IPS DF 19.7 (cell line): ENCODE measurements around the gene ABCC6.

Source experiments
- DNase-seq: peaks from one replicate; pipeline ENCODE4 v3.0.0-alpha.2; 2013; ENCODE audit warnings: low read depth, low spot score

Gene ABCC6

DNA sequence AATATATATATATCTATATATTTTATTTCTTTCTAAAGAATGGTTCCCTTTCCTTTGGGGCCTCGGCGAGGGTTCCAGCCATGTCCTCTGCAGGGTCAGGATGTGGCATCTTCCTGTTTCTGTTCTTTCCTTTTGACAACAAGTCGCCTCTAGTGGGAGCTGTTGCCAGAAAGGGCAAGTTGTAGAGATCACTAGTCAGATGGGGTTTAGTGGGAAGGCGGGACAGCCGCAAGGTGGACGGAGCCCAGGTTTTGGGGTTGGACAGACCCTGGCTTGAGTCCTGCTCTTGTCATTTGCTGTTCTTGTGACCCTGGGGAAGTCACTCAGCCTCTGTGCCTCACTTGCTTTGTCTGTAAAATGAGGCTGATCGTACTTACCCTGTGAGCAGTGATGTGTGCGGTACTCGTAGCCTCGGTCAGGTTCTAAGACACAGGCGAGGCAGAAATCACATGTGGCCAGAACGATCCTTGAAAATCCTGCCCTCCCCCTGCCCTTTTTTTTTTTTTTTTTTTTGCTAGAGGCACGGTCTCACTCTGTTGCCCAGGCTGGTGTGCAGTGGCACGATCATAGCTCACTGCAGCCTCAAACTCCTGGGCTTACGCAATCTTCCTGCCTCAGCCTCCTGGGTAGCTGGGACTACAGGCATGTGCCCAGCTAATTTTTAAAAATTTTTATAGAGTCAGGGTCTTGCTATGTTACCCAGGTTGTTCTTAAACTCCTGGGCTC lies 80.1 kb downstream of the ABCC6 start:
- peak; percentile 50 for DNase-seq

DNA sequence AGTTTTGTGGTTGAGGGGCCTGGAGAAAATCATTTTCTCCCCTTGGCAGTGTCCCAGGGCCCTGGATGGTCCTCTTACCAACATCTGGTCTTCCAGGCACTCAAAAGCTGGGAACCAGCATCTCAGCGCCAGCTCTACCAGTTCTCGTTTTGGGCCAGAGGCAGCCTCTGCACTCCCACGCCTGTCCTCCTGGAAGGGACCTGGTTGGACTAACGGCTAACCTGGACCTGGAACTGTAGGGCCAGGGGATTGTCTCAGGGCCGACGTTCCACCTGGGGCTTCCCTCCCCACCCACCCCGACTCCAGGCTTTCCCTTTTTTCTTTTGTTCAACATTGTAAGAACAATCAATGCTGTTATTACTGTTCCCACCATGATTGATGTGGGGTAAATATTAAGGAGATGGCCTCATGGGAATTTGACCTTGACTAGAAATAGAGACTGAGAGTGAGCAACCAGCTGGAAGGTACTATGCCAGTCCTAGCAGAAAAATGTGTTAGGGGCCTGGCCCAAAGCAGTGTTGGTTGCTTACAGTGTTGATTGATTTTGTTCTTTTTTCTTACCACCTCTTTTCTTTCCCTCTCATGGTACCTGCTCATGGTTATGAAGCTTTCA lies 81.4 kb downstream of the ABCC6 start:
- DNase-seq = no peak

DNA sequence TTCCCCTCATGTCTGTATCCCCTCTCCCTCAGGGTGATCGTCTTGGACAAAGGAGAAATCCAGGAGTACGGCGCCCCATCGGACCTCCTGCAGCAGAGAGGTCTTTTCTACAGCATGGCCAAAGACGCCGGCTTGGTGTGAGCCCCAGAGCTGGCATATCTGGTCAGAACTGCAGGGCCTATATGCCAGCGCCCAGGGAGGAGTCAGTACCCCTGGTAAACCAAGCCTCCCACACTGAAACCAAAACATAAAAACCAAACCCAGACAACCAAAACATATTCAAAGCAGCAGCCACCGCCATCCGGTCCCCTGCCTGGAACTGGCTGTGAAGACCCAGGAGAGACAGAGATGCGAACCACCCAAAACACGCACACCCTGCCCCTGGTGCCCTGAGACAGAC lies 82.2 kb downstream of the ABCC6 start:
- no peak for DNase-seq

DNA sequence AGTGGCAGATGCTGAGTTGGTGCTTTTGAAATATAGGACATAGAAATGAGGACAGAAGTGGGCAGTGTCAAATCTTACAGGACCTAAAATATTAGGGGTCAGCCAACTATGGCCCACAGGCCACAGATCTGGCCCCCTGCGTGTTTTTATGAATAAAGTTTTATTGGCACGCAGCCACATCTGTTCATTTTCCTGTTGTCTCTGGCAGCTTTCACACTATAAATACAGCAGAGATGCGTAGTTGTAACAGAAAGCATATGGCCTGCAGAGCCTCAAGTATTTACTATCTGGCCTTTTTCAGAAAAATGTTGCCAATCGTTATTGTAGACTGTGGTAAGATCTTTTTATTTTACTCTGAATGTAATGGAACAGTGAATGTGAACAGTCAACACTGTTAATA lies 82.8 kb downstream of the ABCC6 start:
- DNase-seq = no peak

DNA sequence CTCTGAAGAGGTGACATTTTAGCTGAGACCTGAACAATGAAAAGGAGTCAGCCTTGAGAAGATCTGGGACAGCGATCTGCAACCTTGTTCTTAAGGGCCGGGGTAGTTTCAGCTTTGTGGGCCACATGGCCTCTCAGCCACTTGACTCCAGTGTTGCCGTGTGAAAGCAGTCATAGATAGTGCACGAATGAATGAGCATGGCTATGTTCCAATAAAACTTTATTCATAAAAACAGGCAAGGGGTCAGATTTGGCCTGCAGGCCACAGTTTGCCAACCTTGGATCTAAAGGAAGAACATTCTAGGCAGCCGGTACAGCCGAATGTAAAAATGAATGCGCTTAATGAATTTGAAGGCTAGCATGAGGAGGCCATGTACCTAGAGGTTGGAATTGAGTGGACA lies 83.5 kb downstream of the ABCC6 start:
- no peak for DNase-seq

DNA sequence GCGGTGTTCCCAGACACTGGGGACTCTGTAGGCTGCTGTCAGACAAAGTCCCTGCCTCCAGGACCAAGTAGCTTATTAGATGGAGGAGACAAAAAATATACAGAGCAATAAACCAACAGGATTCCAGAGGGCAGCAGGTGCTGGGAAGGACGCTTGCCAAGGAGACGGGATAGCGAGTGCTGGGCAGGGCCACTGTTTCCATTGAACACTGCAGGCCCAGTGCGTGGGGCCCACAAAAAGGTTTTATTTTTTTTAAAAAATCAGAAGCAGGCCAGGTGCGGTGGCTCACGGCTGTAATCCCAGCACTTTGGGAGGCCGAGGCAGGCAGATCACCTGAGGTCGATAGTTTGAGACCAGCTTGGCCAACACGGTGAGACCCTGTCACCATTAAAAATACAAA lies 84.2 kb downstream of the ABCC6 start:
- no peak for DNase-seq

DNA sequence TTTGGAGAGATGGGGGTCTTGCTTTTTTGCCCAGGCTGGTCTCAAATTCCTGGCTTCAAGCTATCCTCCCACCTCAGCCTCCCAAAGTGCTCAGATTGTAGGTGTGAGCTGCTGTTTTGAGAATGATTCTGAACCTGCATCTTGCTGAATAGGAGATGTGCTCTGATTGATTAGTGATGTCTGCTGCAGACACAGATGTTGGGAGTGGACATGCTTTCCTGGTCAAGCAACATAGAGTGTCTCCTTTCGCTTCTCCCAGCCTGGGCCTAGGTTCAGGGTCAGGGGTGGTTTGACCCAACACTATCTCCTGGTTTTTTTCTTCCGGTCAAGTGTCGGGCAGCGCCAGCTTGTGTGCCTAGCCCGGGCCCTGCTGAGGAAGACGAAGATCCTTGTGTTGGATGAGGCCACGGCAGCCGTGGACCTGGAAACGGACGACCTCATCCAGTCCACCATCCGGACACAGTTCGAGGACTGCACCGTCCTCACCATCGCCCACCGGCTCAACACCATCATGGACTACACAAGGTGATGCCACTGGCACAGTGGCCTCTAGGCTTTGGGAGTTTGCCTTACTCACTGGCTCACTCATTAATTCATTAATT lies 85.2 kb downstream of the ABCC6 start:
- DNase-seq = no peak

DNA sequence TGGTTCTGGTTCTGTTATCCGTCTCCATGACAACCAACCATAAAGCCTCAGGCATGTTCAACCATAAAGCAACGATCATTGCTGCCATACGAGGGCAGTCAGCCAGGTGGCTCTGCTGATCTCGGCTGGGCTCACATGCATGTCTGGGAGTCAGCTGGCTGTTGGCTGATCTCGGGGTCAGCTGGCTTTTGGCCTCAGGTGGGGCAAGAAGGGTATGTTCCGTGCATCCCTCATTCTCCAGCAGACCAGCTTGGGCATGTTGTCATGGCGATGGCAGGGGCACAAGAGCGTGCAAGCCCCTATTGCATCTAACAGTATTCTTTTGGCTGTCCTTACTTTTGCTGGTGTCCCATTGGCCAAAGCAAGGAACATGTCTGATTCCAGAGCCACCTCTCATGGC lies 86.2 kb downstream of the ABCC6 start:
- DNase-seq = no peak

DNA sequence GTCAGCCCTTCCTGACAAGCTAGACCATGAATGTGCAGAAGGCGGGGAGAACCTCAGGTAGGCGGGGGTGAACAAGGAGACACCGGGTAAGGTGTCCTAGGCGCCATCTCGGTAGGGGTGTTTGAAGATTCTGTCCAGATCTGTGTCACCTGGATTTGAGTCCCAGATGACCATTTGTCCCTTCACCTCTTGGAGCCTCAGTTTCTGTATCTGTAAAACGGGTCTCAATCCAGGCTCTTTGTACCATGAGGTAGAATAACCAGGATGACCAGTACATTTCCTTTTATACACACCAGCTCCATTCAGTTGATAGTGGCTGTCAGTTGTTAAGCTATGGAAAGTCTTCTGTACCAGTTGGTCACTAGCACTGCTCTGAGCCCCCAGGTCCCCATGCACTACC lies 86.7 kb downstream of the ABCC6 start:
- no peak for DNase-seq

DNA sequence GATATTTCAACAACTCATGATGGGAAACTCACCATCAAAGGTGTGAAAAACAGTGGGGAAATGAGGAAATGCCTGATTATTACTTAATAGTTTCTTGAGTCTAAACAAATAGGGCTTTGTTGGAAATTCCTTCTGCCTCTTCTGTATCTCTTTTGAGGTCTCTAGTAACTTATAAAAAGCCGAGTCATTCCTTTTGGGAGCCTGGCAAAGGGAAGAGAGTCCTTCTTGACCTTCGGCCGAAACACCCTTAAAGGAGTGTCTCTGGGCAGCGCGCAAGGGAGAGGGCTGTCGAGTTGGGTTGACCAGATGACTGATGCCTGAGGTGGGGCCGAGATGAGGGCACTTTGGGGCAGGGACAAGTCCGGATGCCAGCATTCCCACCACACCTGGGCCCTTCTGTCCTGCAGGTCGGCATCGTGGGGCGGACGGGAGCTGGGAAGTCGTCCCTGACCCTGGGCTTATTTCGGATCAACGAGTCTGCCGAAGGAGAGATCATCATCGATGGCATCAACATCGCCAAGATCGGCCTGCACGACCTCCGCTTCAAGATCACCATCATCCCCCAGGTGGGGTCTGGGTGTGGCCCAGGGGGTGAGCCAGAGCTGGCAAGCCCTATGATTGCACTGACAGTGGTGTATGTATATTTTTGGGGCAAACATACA lies 89.2 kb downstream of the ABCC6 start:
- DNase-seq = no peak

DNA sequence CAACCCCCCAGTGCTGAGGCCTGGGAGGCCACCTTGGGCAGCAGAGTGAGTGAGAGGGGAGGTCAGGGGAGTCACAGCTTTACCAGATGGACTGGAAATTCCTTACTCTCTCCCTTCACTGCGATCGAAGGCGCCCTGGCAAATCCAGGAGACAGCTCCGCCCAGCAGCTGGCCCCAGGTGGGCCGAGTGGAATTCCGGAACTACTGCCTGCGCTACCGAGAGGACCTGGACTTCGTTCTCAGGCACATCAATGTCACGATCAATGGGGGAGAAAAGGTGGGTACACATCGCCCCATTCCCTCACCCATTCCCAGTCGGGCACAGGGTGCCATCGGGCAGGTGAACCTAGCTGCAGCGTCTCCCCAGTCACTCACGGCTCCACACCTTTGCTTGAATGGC lies 91.6 kb downstream of the ABCC6 start:
- DNase-seq = no peak

DNA sequence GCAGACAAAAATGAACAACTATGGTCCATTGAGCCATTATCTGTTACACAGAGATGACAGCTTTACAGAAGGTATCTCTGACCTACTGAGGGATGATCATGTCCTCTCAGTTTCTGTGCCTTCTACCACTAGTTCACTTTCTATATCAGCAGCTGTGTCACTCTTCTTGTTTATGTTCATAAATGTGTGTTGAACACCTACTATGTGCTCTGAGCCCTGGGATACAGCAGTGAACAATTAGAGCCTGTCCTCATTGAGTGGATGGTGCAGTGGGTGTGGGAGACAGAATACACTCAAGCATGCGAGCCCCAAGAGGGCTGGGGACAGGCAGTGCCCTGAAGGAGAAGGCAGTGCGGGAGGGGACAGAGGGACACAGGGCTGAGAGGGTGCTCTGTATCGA lies 92.1 kb downstream of the ABCC6 start:
- no peak for DNase-seq

DNA sequence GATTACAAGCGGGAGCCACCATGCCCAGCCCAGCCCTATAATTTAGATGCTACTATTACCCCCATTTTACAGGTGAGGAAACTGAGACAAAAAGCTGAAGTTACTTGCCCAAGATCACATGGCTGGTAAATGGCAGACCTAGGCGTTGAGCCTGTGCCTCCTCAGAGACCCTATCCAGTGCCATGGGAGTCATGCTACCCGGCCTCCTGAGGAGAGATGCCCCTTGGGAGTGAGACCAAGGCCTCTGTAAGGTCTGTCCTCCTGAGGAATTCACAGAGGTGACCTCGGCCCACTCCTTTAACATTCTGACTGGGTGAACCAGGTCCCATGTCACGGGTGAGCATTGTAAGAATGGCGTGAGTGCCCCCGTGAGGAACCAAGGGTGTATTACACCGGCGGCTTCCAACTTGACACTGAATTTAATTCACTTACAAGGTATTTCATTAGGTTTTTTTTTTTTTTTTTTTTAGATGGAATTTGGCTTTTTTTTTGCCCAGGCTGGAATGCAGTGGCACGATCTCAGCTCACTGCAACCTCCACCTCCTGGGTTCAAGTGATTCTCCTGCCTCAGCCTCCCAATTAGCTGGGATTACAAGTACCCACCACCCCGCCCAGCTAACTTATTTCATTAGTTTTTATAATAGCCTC lies 95.7 kb downstream of the ABCC6 start:
- peak; percentile 45 for DNase-seq

DNA sequence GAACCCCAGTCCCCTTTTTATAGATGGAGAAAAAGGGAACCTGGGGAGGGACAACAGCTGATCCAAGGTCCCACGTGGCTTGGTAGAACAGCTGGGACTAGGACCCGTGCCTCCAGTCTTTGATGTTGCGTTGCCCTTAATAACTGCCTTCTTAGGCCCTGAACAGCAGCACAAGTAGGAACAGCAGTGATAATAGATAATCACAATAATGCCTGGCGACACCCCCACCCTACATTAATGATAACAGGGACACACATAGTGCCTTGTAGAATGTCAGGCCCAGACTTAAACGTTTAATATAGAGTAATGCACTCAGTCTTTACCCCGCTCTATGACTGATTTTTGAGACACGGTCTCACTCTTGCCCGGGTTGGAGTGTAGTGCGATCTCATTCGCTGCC lies 96.4 kb downstream of the ABCC6 start:
- no peak for DNase-seq

DNA sequence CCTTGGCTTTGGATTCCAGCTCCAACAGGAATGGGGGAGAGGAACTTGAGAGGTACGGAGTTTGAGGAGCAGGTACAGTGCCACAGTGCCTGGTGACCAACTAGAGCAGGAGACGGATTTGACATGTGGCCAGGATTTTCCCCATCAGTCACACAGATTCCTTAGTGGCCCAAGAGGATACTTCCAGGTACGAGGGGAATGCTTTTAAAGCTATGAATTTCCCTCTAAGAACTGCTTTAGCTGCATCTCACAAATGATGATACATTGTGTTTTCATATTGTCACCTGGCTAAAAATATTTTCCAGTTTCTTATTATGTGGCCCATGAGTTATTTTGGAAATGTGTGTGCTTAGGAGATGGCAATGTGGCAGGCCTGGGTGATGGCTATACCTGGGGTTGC lies 98.3 kb downstream of the ABCC6 start:
- DNase-seq = no peak

DNA sequence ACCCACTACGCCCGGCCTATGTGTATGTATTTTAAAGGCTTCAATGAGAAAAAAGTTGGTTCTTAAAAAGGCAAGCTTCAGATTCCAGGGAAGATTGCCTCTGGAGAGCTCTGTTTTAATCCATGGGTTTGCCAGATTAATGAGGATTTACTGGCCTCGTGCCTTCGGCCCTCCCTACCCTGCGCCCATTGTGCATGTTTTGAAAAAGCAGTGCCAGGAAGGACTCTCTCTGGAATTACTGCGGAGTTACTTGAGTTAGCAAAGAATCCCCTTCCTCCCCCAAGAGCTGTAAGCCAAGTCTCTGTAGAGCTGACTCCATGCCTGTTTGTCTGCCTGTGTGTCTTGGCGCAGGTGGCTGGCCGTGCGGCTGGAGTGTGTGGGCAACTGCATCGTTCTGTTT lies 98.9 kb downstream of the ABCC6 start:
- DNase-seq = no peak

DNA sequence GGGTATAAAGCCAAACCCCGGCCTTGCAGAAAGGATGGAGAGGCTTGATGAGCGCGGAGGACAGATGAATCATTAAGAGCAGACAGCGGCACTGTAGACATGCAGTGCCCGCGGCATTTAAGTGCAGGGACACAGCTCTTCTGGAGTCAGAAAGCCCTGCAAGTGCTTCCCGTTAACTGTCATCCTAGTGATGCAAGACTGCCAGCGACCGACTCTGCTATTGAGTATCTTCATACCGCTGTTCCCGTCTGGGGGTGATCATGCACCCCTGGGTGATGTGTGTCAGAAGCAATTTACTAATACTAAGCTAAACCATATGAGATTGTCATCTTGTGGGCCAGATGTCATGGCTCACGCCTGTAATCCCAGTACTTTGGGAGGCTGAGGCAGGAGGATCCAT lies 101.0 kb downstream of the ABCC6 start:
- no peak for DNase-seq

DNA sequence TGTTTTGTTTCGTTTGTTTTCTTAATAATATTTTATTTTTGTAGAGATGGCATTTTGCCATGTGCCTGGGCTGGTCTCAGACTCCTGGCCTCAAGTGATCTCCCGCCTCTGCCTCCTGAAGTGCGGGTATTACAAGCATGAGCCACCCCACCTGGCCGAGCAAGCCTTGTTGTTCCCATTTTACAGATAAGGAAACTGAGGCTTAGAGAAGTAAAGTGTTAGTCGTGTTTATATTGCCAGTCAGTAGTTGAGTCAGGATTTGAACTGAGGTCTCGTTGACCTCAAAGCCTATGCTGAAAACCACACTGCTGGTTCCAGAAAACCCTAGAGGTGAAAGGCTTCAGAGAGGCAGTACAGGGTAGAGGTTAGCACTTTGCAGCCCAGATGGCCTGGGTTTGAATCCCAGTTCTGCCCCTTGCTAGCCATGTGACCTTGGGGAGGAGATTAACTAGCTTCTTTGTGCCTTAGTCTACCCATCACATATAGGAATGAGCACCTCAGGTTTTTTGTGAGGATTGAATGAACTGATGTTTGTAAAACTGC lies 102.0 kb downstream of the ABCC6 start:
- DNase-seq = no peak

DNA sequence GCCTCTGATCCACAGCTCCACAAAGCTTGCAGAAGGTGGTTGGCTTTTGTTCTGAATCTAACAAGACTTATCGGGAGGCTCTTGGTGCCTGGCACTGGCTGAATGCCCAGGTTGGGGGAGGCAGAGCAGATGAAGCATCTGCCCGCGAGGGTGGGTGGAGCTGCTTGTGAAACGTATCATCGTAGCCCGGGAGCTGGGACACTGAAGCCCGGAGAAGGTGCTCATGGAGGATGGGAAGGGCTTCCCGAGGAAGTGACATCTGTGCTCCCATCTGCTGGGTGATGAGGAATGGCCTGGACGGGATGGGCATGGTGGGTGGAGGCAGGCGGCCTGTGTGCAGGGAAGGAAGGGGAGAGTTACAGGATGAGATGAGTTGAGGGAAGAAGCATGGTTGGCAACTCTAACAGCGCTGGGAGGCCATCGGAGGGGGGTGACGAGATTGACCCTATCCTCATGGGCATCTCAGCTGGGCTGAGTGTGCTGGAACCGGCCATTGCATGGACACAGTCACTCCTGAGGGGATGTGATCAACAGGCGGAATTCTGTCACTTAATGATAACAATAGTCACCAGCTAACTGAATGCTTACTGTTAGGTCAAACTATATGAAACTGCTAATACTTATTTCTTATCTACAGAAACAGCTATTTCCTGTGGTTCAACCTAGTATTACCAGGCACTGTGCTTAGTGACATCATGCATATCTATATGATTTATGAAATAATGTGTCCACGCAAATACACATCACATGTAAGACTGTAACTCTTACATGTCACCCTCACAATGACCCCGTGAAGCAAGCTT lies 102.7 kb downstream of the ABCC6 start:
- DNase-seq = no peak

DNA sequence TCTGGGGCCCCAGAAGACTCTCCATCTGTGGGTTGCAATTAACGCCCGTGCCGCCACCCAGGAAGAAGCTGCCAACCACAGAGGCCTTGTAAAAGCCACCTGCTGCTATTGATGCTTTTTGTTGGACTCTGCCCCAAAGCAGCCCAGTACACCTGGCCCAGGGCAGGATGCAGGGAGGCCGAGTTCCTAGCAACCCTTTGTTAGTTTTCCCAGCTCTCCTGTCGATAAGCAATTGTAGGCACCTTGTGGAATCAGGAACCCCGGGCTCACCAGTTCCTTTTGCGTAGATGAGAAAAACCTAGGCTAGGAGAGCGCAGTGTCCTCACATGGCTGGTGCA lies 103.3 kb downstream of the ABCC6 start:
- DNase-seq = no peak

DNA sequence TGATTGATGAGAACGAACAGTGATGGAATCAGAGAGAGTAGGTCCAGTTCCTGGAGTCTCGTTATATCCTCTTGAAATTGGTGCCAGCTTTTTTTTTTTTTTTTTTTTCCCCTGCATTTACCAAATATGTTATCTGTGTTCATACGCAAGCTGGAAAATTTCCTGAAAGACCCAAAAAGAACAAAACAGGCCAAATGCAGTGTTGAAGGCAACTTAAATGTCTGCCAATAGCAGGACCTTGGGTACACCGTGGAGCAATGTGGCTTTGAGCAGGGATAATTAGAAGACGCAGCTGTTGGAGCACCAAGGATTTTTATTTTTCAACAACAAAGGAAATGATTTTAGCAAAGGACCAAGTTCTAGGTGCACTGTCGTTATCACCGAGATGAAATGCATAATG lies 105.0 kb downstream of the ABCC6 start:
- DNase-seq = no peak
